H9 (cell line): ENCODE data around the gene E2F1. TPM values are rescaled to one million over a fixed set of nuclear protein-coding genes. Genes with fewer than 3 reads are reported as not detected.

Experiments
- DNase-seq: peaks from one replicate; pipeline ENCODE4 v3.0.0-alpha.2; 2017
- H2AFZ ChIP-seq: one replicate; pipeline ENCODE4 v1.6.1; 2013; ENCODE audit warnings: mild to moderate bottlenecking, low read length, control low read depth, moderate library complexity
- H2AK5ac ChIP-seq: 2 replicates; pipeline ENCODE4 v1.6.1; 2013; ENCODE audit warnings: low read length, control low read depth, mixed read lengths; ENCODE audit not compliant: insufficient read length
- H2BK120ac ChIP-seq: one replicate; pipeline ENCODE4 v1.6.1; 2013; ENCODE audit warnings: low read depth, mild to moderate bottlenecking, low read length, control low read depth, inconsistent platforms; ENCODE audit not compliant: poor library complexity, severe bottlenecking
- H2BK12ac ChIP-seq: 2 replicates; pipeline ENCODE4 v1.6.1; 2013; ENCODE audit warnings: low read length, control low read depth, mixed read lengths, low read depth; ENCODE audit not compliant: insufficient read length
- H2BK15ac ChIP-seq: 2 replicates; pipeline ENCODE4 v1.6.1; 2013; ENCODE audit warnings: low read depth, low read length, control low read depth
- H2BK20ac ChIP-seq: one replicate; pipeline ENCODE4 v1.6.1; 2013; ENCODE audit warnings: low read depth, mild to moderate bottlenecking, low read length, control low read depth, inconsistent platforms; ENCODE audit not compliant: poor library complexity, severe bottlenecking
- H2BK5ac ChIP-seq: 2 replicates; pipeline ENCODE4 v1.6.1; 2013; ENCODE audit warnings: low read length, control low read depth, mixed read lengths; ENCODE audit not compliant: insufficient read length
- H3K14ac ChIP-seq: 2 replicates; pipeline ENCODE4 v1.6.1; 2013; ENCODE audit warnings: low read length, control low read depth; ENCODE audit not compliant: insufficient read depth
- H3K18ac ChIP-seq: 2 replicates; pipeline ENCODE4 v1.6.1; 2013; ENCODE audit warnings: low read depth, mild to moderate bottlenecking, mixed read lengths, low read length, control low read depth; ENCODE audit not compliant: insufficient read length
- H3K23ac ChIP-seq: 2 replicates; pipeline ENCODE4 v1.6.1; 2013; ENCODE audit warnings: low read length, control low read depth, mixed read lengths, low read depth; ENCODE audit not compliant: insufficient read length
- H3K23me2 ChIP-seq: 2 replicates; pipeline ENCODE4 v1.6.1; 2013; ENCODE audit warnings: low read depth, mild to moderate bottlenecking, mixed read lengths, low read length, control low read depth; ENCODE audit not compliant: insufficient read length, poor library complexity, severe bottlenecking
- H3K27ac ChIP-seq: 2 replicates; pipeline ENCODE4 v1.5.1; 2013; ENCODE audit warnings: low read length, control low read depth, mixed read lengths, low read depth; ENCODE audit not compliant: insufficient read length
- H3K27me3 ChIP-seq: 2 replicates; pipeline ENCODE4 v1.6.1; 2013; ENCODE audit warnings: low read length, control low read depth, inconsistent platforms; ENCODE audit not compliant: insufficient read depth
- H3K4ac ChIP-seq: 2 replicates; pipeline ENCODE4 v1.6.1; 2013; ENCODE audit warnings: low read depth, mild to moderate bottlenecking, control low read depth, inconsistent platforms, low read length, moderate library complexity
- H3K4me1 ChIP-seq: 2 replicates; pipeline ENCODE4 v1.6.1; 2013; ENCODE audit warnings: low read length, control low read depth, inconsistent platforms; ENCODE audit not compliant: insufficient read depth
- H3K4me2 ChIP-seq: 2 replicates; pipeline ENCODE4 v1.6.1; 2013; ENCODE audit warnings: low read length, control low read depth, mixed read lengths; ENCODE audit not compliant: insufficient read length, insufficient read depth
- H3K56ac ChIP-seq: 2 replicates; pipeline ENCODE4 v1.6.1; 2013; ENCODE audit warnings: low read depth, mild to moderate bottlenecking, mixed read lengths, low read length, control low read depth; ENCODE audit not compliant: insufficient read length
- H3K79me1 ChIP-seq: 2 replicates; pipeline ENCODE4 v1.6.1; 2013; ENCODE audit warnings: low read depth, mild to moderate bottlenecking, moderate library complexity, low read length, control low read depth, inconsistent platforms; ENCODE audit not compliant: insufficient read depth, poor library complexity, severe bottlenecking
- H3K79me2 ChIP-seq: 2 replicates; pipeline ENCODE4 v1.6.1; 2013; ENCODE audit warnings: low read length, control low read depth, inconsistent platforms; ENCODE audit not compliant: insufficient read depth
- H3K9ac ChIP-seq: 2 replicates; pipeline ENCODE4 v1.6.1; 2013; ENCODE audit warnings: low read length, control low read depth, mixed read lengths; ENCODE audit not compliant: insufficient read length; ENCODE audit errors: extremely low read depth
- H3K9me3 ChIP-seq: one replicate; pipeline ENCODE4 v1.6.1; 2013; ENCODE audit warnings: low read depth, low read length, inconsistent platforms; ENCODE audit not compliant: control insufficient read depth
- H3T11ph ChIP-seq: one replicate; pipeline ENCODE4 v1.6.1; 2013; ENCODE audit warnings: mild to moderate bottlenecking, low read length, control low read depth, inconsistent platforms
- H4K20me1 ChIP-seq: one replicate; pipeline ENCODE4 v1.6.1; 2013; ENCODE audit not compliant: control insufficient read depth, insufficient read length, insufficient read depth
- H4K5ac ChIP-seq: 2 replicates; pipeline ENCODE4 v1.6.1; 2013; ENCODE audit warnings: low read depth, mild to moderate bottlenecking, mixed read lengths, low read length, control low read depth; ENCODE audit not compliant: insufficient read length
- H4K8ac ChIP-seq: replicated peaks from 2 replicates; pipeline ENCODE4 v1.6.1; 2013; ENCODE audit warnings: low read length, control low read depth, mixed read lengths, low read depth; ENCODE audit not compliant: insufficient read length
- H4K91ac ChIP-seq: 2 replicates; pipeline ENCODE4 v1.6.1; 2013; ENCODE audit warnings: low read depth, mild to moderate bottlenecking, moderate library complexity, mixed read lengths, low read length, control low read depth; ENCODE audit not compliant: insufficient read length
- H3K27ac Mint-ChIP-seq, 3 experiments: 2 replicates in 2 of 3; 3 replicates in 1 of 3; pipeline ENCODE4 v1.8.0; 2020 to 2021; ENCODE audit warnings: mixed read lengths in 3 of 3, mild to moderate bottlenecking in 1 of 3, moderate library complexity in 1 of 3
- H3K27me3 Mint-ChIP-seq: 2 replicates; pipeline ENCODE4 v1.8.0; 2021; ENCODE audit warnings: low read depth, mild to moderate bottlenecking, moderate library complexity, mixed read lengths
- H3K36me3 Mint-ChIP-seq, 3 experiments: 2 replicates in 2 of 3; 3 replicates in 1 of 3; pipeline ENCODE4 v1.8.0; 2020 to 2021; ENCODE audit warnings: low read depth in 3 of 3, mixed read lengths in 3 of 3; ENCODE audit not compliant: insufficient read depth in 1 of 3
- H3K4me1 Mint-ChIP-seq, 2 experiments: 2 replicates each; pipeline ENCODE4 v1.8.0; 2020; ENCODE audit warnings: mixed read lengths in 2 of 2
- H3K4me3 Mint-ChIP-seq, 2 experiments: 2 replicates in 1 of 2; 3 replicates in 1 of 2; pipeline ENCODE4 v1.8.0; 2020 to 2021; ENCODE audit warnings: mild to moderate bottlenecking in 2 of 2, mixed read lengths in 2 of 2, moderate library complexity in 1 of 2
- H3K9me3 Mint-ChIP-seq, 2 experiments: 2 replicates in 1 of 2; 3 replicates in 1 of 2; pipeline ENCODE4 v1.8.0; 2020; ENCODE audit warnings: mild to moderate bottlenecking in 2 of 2, mixed read lengths in 2 of 2, moderate library complexity in 1 of 2
- WGBS: extraction: QIAGEN DNeasy Blood & Tissue Kit; methylation state at CpG from one replicate; pipeline ENCODE4 v1.1.7; 2013; ENCODE audit warnings: missing lambda C conversion rate, low lambda C conversion rate, mixed read lengths; ENCODE audit not compliant: insufficient read length; ENCODE audit errors: extremely low coverage; 5-methylcytosine and 5-hydroxymethylcytosine counted together
- total RNA-seq: library from RNA; stranded (reverse); gene quantifications from 2 replicates; pipeline ENCODE4 v1.2.1, GENCODE V29; 2021
- TF ChIP-seq, protein P1 (sequence below): fragments of 200-600 bp; sonication (generic); conservative IDR thresholded peaks from 3 replicates; pipeline ENCODE4 v1.8.0; 2021; ENCODE audit warnings: antibody characterized with exemption, mild to moderate bottlenecking

Gene E2F1
- total RNA-seq, 1 experiment from 2014 or later = 58.7 TPM

DNA sequence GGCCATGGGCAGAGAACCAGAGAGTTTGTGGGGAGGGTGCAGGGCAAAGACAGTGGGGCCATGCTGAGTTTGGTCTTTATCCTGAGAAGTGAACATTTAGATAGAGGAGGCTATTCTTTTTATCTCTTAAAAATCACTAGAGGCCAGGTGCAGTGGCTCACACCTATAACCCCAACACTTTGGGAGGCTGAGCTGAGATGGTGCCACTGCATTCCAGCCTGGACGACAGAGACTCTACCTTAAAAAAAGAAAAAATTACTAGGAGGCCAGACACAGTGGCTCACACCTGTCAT is 25.2 kb upstream of the E2F1 start:
- WGBS = no CpG with 5 or more reads among the region's 1 CpG
- Mint-ChIP-seq H3K27ac (peak overlapping the region in 2 of 3 experiments; percentile 16 to 69; a peak in 2 of 7 replicates), H3K4me1 (peaks cover 13 to 25% of the 10 kb centered on the region in 2 experiments), H3K36me3 (peaks cover 0 to 4% (median 0%) of the 10 kb centered on the region in 3 experiments; a peak in 1 of 7 replicates), H3K9me3 (no peaks in the 10 kb centered on the region; a peak in 1 of 5 replicates), H3K27me3 (no peaks in the 10 kb centered on the region), H3K4me3 (no peak overlapping the region)
- no peak overlapping the region for H2AFZ ChIP-seq
- no peak overlapping the region for H3K14ac ChIP-seq
- no peaks in the 10 kb centered on the region for H3K23me2 ChIP-seq
- no peak overlapping the region for H2AK5ac ChIP-seq
- H3K18ac ChIP-seq = no peak overlapping the region
- TF ChIP-seq, protein P1, sequence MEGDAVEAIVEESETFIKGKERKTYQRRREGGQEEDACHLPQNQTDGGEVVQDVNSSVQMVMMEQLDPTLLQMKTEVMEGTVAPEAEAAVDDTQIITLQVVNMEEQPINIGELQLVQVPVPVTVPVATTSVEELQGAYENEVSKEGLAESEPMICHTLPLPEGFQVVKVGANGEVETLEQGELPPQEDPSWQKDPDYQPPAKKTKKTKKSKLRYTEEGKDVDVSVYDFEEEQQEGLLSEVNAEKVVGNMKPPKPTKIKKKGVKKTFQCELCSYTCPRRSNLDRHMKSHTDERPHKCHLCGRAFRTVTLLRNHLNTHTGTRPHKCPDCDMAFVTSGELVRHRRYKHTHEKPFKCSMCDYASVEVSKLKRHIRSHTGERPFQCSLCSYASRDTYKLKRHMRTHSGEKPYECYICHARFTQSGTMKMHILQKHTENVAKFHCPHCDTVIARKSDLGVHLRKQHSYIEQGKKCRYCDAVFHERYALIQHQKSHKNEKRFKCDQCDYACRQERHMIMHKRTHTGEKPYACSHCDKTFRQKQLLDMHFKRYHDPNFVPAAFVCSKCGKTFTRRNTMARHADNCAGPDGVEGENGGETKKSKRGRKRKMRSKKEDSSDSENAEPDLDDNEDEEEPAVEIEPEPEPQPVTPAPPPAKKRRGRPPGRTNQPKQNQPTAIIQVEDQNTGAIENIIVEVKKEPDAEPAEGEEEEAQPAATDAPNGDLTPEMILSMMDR = no peak
- H2BK15ac ChIP-seq = no peak overlapping the region
- H3K27ac ChIP-seq = no peak overlapping the region
- no peak overlapping the region for H3K4me2 ChIP-seq
- H4K20me1 ChIP-seq = no peaks in the 10 kb centered on the region
- H3K27me3 ChIP-seq = no peaks in the 10 kb centered on the region
- H2BK120ac ChIP-seq = no peak overlapping the region
- H4K5ac ChIP-seq = no peak overlapping the region
- H3K9ac ChIP-seq = no peak overlapping the region
- no peaks in the 10 kb centered on the region; the same call in 1 of the 2 replicates for H3K4me1 ChIP-seq
- no peaks in the 10 kb centered on the region for H3K9me3 ChIP-seq
- no peak overlapping the region for H4K91ac ChIP-seq
- no peaks in the 10 kb centered on the region for H3K79me2 ChIP-seq
- H3T11ph ChIP-seq = no peak overlapping the region
- no peak overlapping the region for H2BK12ac ChIP-seq
- no peak overlapping the region for H3K23ac ChIP-seq
- H3K79me1 ChIP-seq = no peaks in the 10 kb centered on the region
- no peak overlapping the region for H3K4ac ChIP-seq
- H2BK20ac ChIP-seq = no peak overlapping the region
- DNase-seq = no peak
- H2BK5ac ChIP-seq = no peak overlapping the region
- no peak overlapping the region for H4K8ac ChIP-seq
- no peak overlapping the region for H3K56ac ChIP-seq
